HepG2 (cell line): Measurements from ENCODE around the gene TBKBP1. TPM values are rescaled to one million over a fixed set of nuclear protein-coding genes. Genes with fewer than 3 reads are reported as not detected.
A peak's percentile ranks its signal among the peaks of the same experiment; 100 is the strongest.

Experiments used
- ERF ChIP-seq: IDR thresholded peaks from 2 replicates; pipeline ENCODE4 v1.6.1; 2018; ENCODE audit warnings: missing biosample characterization, missing genetic modification reagents
- FOXK1 ChIP-seq: sonication (generic); formaldehyde crosslinking; IDR thresholded peaks from 2 replicates; pipeline ENCODE4 v1.4.0; 2020; ENCODE audit warnings: low read depth, missing genetic modification reagents, borderline replicate concordance
- HOXA7 ChIP-seq: sonication (generic); formaldehyde crosslinking; IDR thresholded peaks from 2 replicates; pipeline ENCODE4 v1.8.1; 2022; ENCODE audit warnings: mild to moderate bottlenecking, missing genetic modification reagents, moderate library complexity
- KDM1A ChIP-seq: IDR thresholded peaks from 2 replicates; pipeline ENCODE4 v1.6.1; 2016; ENCODE audit warnings: missing compliant biosample characterization
- KMT2B ChIP-seq: IDR thresholded peaks from 2 replicates; pipeline ENCODE4 v1.6.1; 2016; ENCODE audit warnings: missing genetic modification reagents, missing compliant biosample characterization
- MAF1 ChIP-seq: sonication (generic); formaldehyde crosslinking; IDR thresholded peaks from 2 replicates; pipeline ENCODE4 v1.5.0; 2020; ENCODE audit warnings: missing genetic modification reagents, borderline replicate concordance
- MED1 ChIP-seq: sonication (generic); formaldehyde crosslinking; IDR thresholded peaks from 2 replicates; pipeline ENCODE4 v1.4.0; 2020; ENCODE audit warnings: missing genetic modification reagents
- NFKB2 ChIP-seq: sonication (generic); formaldehyde crosslinking; IDR thresholded peaks from 2 replicates; pipeline ENCODE4 v1.4.0; 2020; ENCODE audit warnings: missing genetic modification reagents, borderline replicate concordance
- PCBP1 ChIP-seq: fragments of 200-400 bp; formaldehyde crosslinking; IDR thresholded peaks from 2 replicates; pipeline ENCODE4 v1.6.1; 2017; ENCODE audit warnings: mild to moderate bottlenecking, low read depth, low read length, borderline replicate concordance
- RNF2 ChIP-seq: fragments of 450-650 bp; conservative IDR thresholded peaks from 2 replicates; pipeline ENCODE4 v1.6.1; 2016; ENCODE audit warnings: low read depth
- SIN3A ChIP-seq: IDR thresholded peaks from 2 replicates; pipeline ENCODE4 v1.6.1; 2011; ENCODE audit warnings: low read depth, mild to moderate bottlenecking, control low read depth, low read length, borderline replicate concordance
- SP4 ChIP-seq: sonication (generic); formaldehyde crosslinking; IDR thresholded peaks from 2 replicates; pipeline ENCODE4 v1.8.1; 2023; ENCODE audit warnings: mild to moderate bottlenecking, missing genetic modification reagents
- ZBTB37 ChIP-seq: sonication (generic); formaldehyde crosslinking; IDR thresholded peaks from 2 replicates; pipeline ENCODE4 v1.4.0; 2020; ENCODE audit warnings: mild to moderate bottlenecking, missing genetic modification reagents
- ZBTB7B ChIP-seq: sonication (generic); formaldehyde crosslinking; IDR thresholded peaks from 2 replicates; pipeline ENCODE4 v1.4.0; 2020; ENCODE audit warnings: missing genetic modification reagents
- ZNF160 ChIP-seq: sonication (generic); formaldehyde crosslinking; IDR thresholded peaks from 2 replicates; pipeline ENCODE4 v1.8.0; 2022; ENCODE audit warnings: mild to moderate bottlenecking, inconsistent platforms, missing genetic modification reagents
- ZNF225 ChIP-seq: sonication (generic); formaldehyde crosslinking; IDR thresholded peaks from 2 replicates; pipeline ENCODE4 v1.4.0; 2020; ENCODE audit warnings: mild to moderate bottlenecking, missing genetic modification reagents
- ZNF282 ChIP-seq: fragments of 450-650 bp; IDR thresholded peaks from 2 replicates; pipeline ENCODE4 v1.6.1; 2018; ENCODE audit not compliant: partially characterized antibody
- ZNF331 ChIP-seq: sonication (generic); formaldehyde crosslinking; IDR thresholded peaks from 2 replicates; pipeline ENCODE4 v1.4.0; 2020; ENCODE audit warnings: missing genetic modification reagents
- ZNF567 ChIP-seq: sonication (generic); formaldehyde crosslinking; IDR thresholded peaks from 2 replicates; pipeline ENCODE4 v1.8.1; 2023; ENCODE audit warnings: mild to moderate bottlenecking, missing genetic modification reagents, borderline replicate concordance
- ZNF766 ChIP-seq: sonication (generic); formaldehyde crosslinking; IDR thresholded peaks from 2 replicates; pipeline ENCODE4 v1.5.0; 2020; ENCODE audit warnings: missing genetic modification reagents, borderline replicate concordance
- ZNF781 ChIP-seq: sonication (generic); formaldehyde crosslinking; IDR thresholded peaks from 2 replicates; pipeline ENCODE4 v1.5.1; 2020; ENCODE audit warnings: borderline replicate concordance, mild to moderate bottlenecking, missing genetic modification reagents; ENCODE audit errors: not compliant biosample characterization
- ZNF782 ChIP-seq: sonication (generic); formaldehyde crosslinking; IDR thresholded peaks from 2 replicates; pipeline ENCODE4 v1.4.0; 2020; ENCODE audit warnings: missing genetic modification reagents, mild to moderate bottlenecking, borderline replicate concordance
- ZNF891 ChIP-seq: sonication (generic); formaldehyde crosslinking; IDR thresholded peaks from 2 replicates; pipeline ENCODE4 v1.5.0; 2020; ENCODE audit warnings: mild to moderate bottlenecking, missing genetic modification reagents
- ZSCAN22 ChIP-seq: sonication (generic); formaldehyde crosslinking; IDR thresholded peaks from 2 replicates; pipeline ENCODE4 v1.4.0; 2020; ENCODE audit warnings: mild to moderate bottlenecking, missing genetic modification reagents
- polyA plus RNA-seq, 8 experiments: library from polyadenylated mRNA; depleted of rRNA in 3 of 8; stranded (reverse) in 7 of 8; unstranded in 1 of 8; fragments of >200 nt; fragmentation: Illumina TruSeq in 4 of 8; extraction: Trizol in 4 of 8; gene quantifications; 2 replicates each; pipeline versions ENCODE4 v1.2.1 to v1.2.3, GENCODE V29; 2011 to 2016; ENCODE audit warnings: low read depth in 4 of 8, missing spikeins in 1 of 8, mixed read lengths in 1 of 8; ENCODE audit not compliant: insufficient read depth in 1 of 8
- total RNA-seq, 5 experiments: library from RNA; depleted of rRNA; stranded (reverse); fragments of >200 nt; fragmentation: Illumina TruSeq; extraction: Trizol; gene quantifications; 2 replicates each; pipeline ENCODE4 v1.2.3, GENCODE V29; 2016; ENCODE audit warnings: low read depth in 1 of 5
- TF ChIP-seq, protein P1 (sequence below): sonication (generic); formaldehyde crosslinking; IDR thresholded peaks from 2 replicates; pipeline ENCODE4 v1.8.0; 2022; ENCODE audit warnings: mild to moderate bottlenecking, missing genetic modification reagents
- TF ChIP-seq, protein P2 (sequence below): IDR thresholded peaks from 2 replicates; pipeline ENCODE4 v1.6.1; 2016; ENCODE audit warnings: missing genetic modification reagents, missing compliant biosample characterization
- TF ChIP-seq, protein P3 (sequence below): sonication (generic); formaldehyde crosslinking; IDR thresholded peaks from 2 replicates; pipeline ENCODE4 v1.4.0; 2020; ENCODE audit warnings: mild to moderate bottlenecking, low read depth, missing genetic modification reagents

The TBKBP1 gene
- total and polyA plus RNA-seq, 2 of the 13 experiments (the other 11 are each of a cell fraction or from before 2014, with no cell fraction given): 2.6 to 7.0 TPM

DNA sequence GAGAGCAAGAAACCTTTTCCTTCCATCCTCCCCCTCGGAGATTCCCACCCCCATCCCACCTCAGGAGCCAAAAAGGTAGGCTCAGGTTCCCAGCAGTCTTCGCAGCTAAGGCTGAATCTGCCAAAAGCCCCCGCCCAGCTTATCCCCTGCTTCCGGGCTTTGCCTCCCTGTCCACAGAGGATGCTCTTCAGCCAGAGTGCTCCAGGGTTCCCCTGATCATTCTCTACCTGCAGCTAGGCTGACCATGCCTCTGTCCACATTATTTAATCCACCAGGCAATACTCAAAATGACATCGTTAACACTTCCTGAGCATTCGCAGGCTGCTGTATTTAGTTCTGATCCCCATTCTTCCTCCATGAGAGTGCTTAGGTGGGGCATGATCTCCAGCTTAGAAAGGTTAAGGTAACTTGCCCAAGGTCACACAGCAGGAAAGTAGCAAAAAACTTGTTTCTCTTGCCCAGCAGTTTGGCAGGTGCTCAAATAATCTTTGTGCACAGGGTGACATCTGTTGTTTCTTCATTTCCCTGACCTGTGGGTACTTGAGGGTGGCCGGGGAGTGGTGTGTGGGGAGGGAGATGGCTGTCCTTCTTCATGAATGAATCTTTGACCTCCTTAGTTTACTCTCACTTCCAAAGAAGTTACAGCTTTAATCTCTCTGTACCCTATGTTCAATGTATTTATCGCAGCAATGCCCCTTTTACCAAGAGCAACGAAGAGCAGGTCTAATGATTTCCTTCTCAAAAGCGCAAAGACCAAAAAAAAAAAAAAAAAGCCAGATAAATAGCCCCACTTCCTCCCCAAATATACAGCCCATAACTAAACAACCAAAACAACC is 848 bp upstream of the TBKBP1 start (continued):
- TF ChIP-seq, protein P1, sequence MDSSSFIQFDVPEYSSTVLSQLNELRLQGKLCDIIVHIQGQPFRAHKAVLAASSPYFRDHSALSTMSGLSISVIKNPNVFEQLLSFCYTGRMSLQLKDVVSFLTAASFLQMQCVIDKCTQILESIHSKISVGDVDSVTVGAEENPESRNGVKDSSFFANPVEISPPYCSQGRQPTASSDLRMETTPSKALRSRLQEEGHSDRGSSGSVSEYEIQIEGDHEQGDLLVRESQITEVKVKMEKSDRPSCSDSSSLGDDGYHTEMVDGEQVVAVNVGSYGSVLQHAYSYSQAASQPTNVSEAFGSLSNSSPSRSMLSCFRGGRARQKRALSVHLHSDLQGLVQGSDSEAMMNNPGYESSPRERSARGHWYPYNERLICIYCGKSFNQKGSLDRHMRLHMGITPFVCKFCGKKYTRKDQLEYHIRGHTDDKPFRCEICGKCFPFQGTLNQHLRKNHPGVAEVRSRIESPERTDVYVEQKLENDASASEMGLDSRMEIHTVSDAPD (CRISPR knock-in tag): no peak
- no peak for TF ChIP-seq ZNF781
- no peak for TF ChIP-seq ZNF331 (CRISPR knock-in tag)
- TF ChIP-seq ZNF782 (CRISPR knock-in tag): no peak
- TF ChIP-seq MED1 (CRISPR knock-in tag): no peak
- peak; percentile 37; the same call in 1 of the 2 replicates for TF ChIP-seq SIN3A
- TF ChIP-seq, protein P2, sequence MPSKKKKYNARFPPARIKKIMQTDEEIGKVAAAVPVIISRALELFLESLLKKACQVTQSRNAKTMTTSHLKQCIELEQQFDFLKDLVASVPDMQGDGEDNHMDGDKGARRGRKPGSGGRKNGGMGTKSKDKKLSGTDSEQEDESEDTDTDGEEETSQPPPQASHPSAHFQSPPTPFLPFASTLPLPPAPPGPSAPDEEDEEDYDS (CRISPR knock-in tag): no peak
- TF ChIP-seq, protein P3, sequence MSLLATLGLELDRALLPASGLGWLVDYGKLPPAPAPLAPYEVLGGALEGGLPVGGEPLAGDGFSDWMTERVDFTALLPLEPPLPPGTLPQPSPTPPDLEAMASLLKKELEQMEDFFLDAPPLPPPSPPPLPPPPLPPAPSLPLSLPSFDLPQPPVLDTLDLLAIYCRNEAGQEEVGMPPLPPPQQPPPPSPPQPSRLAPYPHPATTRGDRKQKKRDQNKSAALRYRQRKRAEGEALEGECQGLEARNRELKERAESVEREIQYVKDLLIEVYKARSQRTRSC (CRISPR knock-in tag): no peak
- no peak for TF ChIP-seq ZBTB37 (CRISPR knock-in tag)
- no peak for TF ChIP-seq ZSCAN22 (CRISPR knock-in tag)
- TF ChIP-seq NFKB2: no peak
- no peak for TF ChIP-seq ZNF766 (CRISPR knock-in tag)
- TF ChIP-seq ZNF282: no peak
- TF ChIP-seq ZNF160: no peak
- TF ChIP-seq PCBP1: no peak
- no peak for TF ChIP-seq FOXK1 (CRISPR knock-in tag)
- no peak for TF ChIP-seq ERF (CRISPR knock-in tag)
- no peak for TF ChIP-seq SP4 (CRISPR knock-in tag)
- TF ChIP-seq MAF1: no peak
- TF ChIP-seq RNF2: no peak
- no peak for TF ChIP-seq KDM1A (CRISPR knock-in tag)
- TF ChIP-seq ZNF567 (CRISPR knock-in tag): no peak
- TF ChIP-seq KMT2B (CRISPR knock-in tag): no peak
- 0 out of 2 replicates have a peak, but pooled peaks have one; percentile 5 for TF ChIP-seq ZBTB7B (CRISPR knock-in tag)
- no peak for TF ChIP-seq ZNF225 (CRISPR knock-in tag)
- no peak for TF ChIP-seq HOXA7 (CRISPR knock-in tag)
- no peak for TF ChIP-seq ZNF891 (CRISPR knock-in tag)
